Tibial nerve (tissue), 4 donors: Measurements from ENCODE around the gene RNF208. TPM values are rescaled to one million over a fixed set of nuclear protein-coding genes. Genes with fewer than 3 reads are reported as not detected.

Experiments used
- DNase-seq, 2 donors: peaks; one replicate each; pipeline ENCODE4 v3.0.0-alpha.2; 2019; ENCODE audit warnings: low spot score in 2 of 2
- H3K27ac ChIP-seq, 4 donors: fragments of 200-600 bp; sonication (generic) in 3 of 4; one replicate each; pipeline ENCODE4 v1.5.1; 2017 to 2019; ENCODE audit warnings: mild to moderate bottlenecking in 1 of 4
- H3K27me3 ChIP-seq, 2 donors: fragments of 200-600 bp; sonication (generic) in 1 of 2; one replicate each; pipeline versions ENCODE4 v1.5.1 to v1.6.0; 2017 to 2019
- H3K36me3 ChIP-seq, 3 donors: fragments of 200-600 bp; sonication (generic); one replicate each; pipeline ENCODE4 v1.5.1; 2018 to 2019
- H3K4me1 ChIP-seq, 4 donors: fragments of 200-600 bp; sonication (generic) in 3 of 4; one replicate each; pipeline ENCODE4 v1.5.1; 2017 to 2019
- H3K4me3 ChIP-seq, 4 donors: fragments of 200-600 bp; sonication (generic) in 3 of 4; one replicate each; pipeline ENCODE4 v1.5.1; 2017 to 2019; ENCODE audit warnings: mild to moderate bottlenecking in 1 of 4, moderate library complexity in 1 of 4
- H3K9me3 ChIP-seq, 4 donors: fragments of 200-600 bp; sonication (generic) in 3 of 4; one replicate each; pipeline ENCODE4 v1.5.1; 2017 to 2019
- CTCF ChIP-seq, 5 experiments: fragments of 200-600 bp in 3 of 5; fragments of 450-650 bp in 2 of 5; sonication (generic) in 3 of 5; IDR thresholded peaks; one replicate each; pipeline ENCODE4 v1.5.1; 2016 to 2019; ENCODE audit warnings: antibody characterized with exemption in 5 of 5, mild to moderate bottlenecking in 3 of 5, moderate library complexity in 2 of 5
- EP300 ChIP-seq, 2 donors: sonication (generic); formaldehyde crosslinking; IDR thresholded peaks; one replicate each; pipeline ENCODE4 v1.6.1; 2017; ENCODE audit warnings: antibody characterized with exemption in 2 of 2, mild to moderate bottlenecking in 1 of 2
- POLR2A ChIP-seq, 2 donors: fragments of 450-650 bp; IDR thresholded peaks; one replicate each; pipeline ENCODE4 v1.6.1; 2017; ENCODE audit warnings: antibody characterized with exemption in 2 of 2, mild to moderate bottlenecking in 2 of 2, moderate library complexity in 2 of 2
- WGBS, 2 donors: methylation state at CpG; one replicate each; pipeline ENCODE4 v1.1.5; 2018; 5-methylcytosine and 5-hydroxymethylcytosine counted together
- total RNA-seq, 4 donors: library from RNA; depleted of rRNA; stranded (reverse); fragments of >200 nt; gene quantifications; one replicate each; pipeline ENCODE4 v1.1.0, GENCODE V29; 2016

The RNF208 gene
- total RNA-seq, 4 donors from 2014 or later = 0.63 to 8.1 (median 1.5) TPM

- peaks cover 0 to 53% of the 10 kb centered on the region in 2 donors for H3K27me3 ChIP-seq
Measured at GRCh38 chr9:137234055-137234697, 12.1 kb upstream of the RNF208 start.

GRCh38 chr9:137233143-137233980, 11.3 kb upstream of the RNF208 start:
- Histone ChIP-seq H3K4me3 (no peak overlapping the region), H3K9me3 (no peaks in the 10 kb centered on the region), H3K36me3 (no peaks in the 10 kb centered on the region), H3K27me3 (peaks cover 0 to 61% of the 10 kb centered on the region in 2 donors), H3K27ac (no peak overlapping the region), H3K4me1 (peaks cover 0 to 32% (median 15%) of the 10 kb centered on the region in 4 donors)
- WGBS, 2 donors = 71 to 74% methylated on average over 26 to 35 of the region's 40 CpGs
- TF ChIP-seq CTCF (IDR thresholded peaks at IDR 0.05) (no peak), POLR2A (IDR thresholded peaks at IDR 0.05) (no peak), EP300 (IDR thresholded peaks at IDR 0.05) (no peak)
- no peak for DNase-seq

More at GRCh38 chr9:137234055-137234697, 12.1 kb upstream of the RNF208 start:
- TF ChIP-seq CTCF (IDR thresholded peaks at IDR 0.05) = no peak
- no peak for TF ChIP-seq POLR2A (IDR thresholded peaks at IDR 0.05)
- no peak for TF ChIP-seq EP300 (IDR thresholded peaks at IDR 0.05)
- DNase-seq = no peak
- Histone ChIP-seq H3K9me3 (no peaks in the 10 kb centered on the region), H3K4me1 (peaks cover 0 to 40% (median 19%) of the 10 kb centered on the region in 4 donors), H3K36me3 (no peaks in the 10 kb centered on the region), H3K27ac (no peak overlapping the region), H3K4me3 (no peak overlapping the region)
- WGBS, 2 donors = 63 to 71% methylated on average over 25 to 30 of the region's 40 CpGs

- Histone ChIP-seq H3K36me3 (no peaks in the 10 kb centered on the region), H3K27me3 (peaks cover 0 to 68% of the 10 kb centered on the region in 2 donors), H3K4me1 (peaks cover 0 to 29% (median 15%) of the 10 kb centered on the region in 4 donors), H3K9me3 (no peaks in the 10 kb centered on the region), H3K4me3 (no peak overlapping the region), H3K27ac (no peak overlapping the region)
- TF ChIP-seq EP300 (IDR thresholded peaks at IDR 0.05) (no peak), CTCF (IDR thresholded peaks at IDR 0.05) (no peak), POLR2A (IDR thresholded peaks at IDR 0.05) (no peak)
- no peak for DNase-seq
- 63 to 73% methylated on average over 10 to 24 of the region's 24 CpGs for WGBS, 2 donors
Measured at GRCh38 chr9:137232510-137232909, 10.5 kb upstream of the RNF208 start.

DNA sequence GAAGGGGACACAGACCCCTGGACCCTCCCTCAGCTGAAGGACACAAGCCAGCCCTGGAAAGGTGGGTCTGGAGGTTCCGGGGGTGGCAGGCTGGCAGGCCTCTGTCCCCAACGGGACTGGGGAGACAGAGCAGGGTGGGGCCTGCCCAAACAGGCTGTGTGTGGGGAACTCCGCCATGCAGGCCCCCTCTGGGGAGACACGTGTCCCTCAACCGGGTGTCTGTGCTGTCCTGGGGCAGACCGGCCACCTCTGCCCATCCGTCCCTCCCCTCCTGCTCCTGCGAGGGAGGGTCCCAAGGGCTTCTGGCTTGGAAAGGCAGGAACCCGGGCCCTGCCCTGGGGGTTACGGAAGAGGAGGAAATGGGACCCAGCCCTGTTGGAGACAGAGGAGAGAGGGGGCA, 10.1 kb upstream of the RNF208 start:
- no peak for DNase-seq
- H3K27ac ChIP-seq = no peak overlapping the region
- no peaks in the 10 kb centered on the region for H3K36me3 ChIP-seq
- H3K4me1 ChIP-seq = peaks cover 0 to 29% (median 19%) of the 10 kb centered on the region in 4 donors
- TF ChIP-seq EP300 (IDR thresholded peaks at IDR 0.05) (no peak), CTCF (IDR thresholded peaks at IDR 0.05) (no peak), POLR2A (IDR thresholded peaks at IDR 0.05) (no peak)
- WGBS, 2 donors = 49 to 76% methylated on average over 9 to 10 of the region's 10 CpGs
- no peak overlapping the region for H3K4me3 ChIP-seq
- H3K9me3 ChIP-seq = no peaks in the 10 kb centered on the region
- H3K27me3 ChIP-seq = peaks cover 0 to 72% of the 10 kb centered on the region in 2 donors
